WTC11 (cell line): ENCODE measurements around the gene WNK2. TPM values are rescaled to one million over a fixed set of nuclear protein-coding genes. Genes with fewer than 3 reads are reported as not detected.

Experiments used
- ATAC-seq: fragments of 200-7000 bp; cut with Tn5 transposase; 2 replicates; pipeline ENCODE4 v1.10.0; 2021; ENCODE audit warnings: mild to moderate bottlenecking, moderate library complexity
- CTCF ChIA-PET: fragments of 300-600 bp; sonication (Branson Sonifier 250); formaldehyde crosslinking; loops from one replicate; lab custom pipeline; 2021; ENCODE audit warnings: antibody characterized with exemption; lab: Charles Lee
- POLR2A ChIA-PET: fragments of 350-600 bp; sonication (Branson Sonifier 250); formaldehyde crosslinking; loops from one replicate; lab custom pipeline; 2021; ENCODE audit warnings: antibody characterized with exemption; lab: Charles Lee
- DNase-seq: peaks from one replicate; pipeline ENCODE4 v3.0.0; 2021; ENCODE audit warnings: low spot score
- H3K27ac Mint-ChIP-seq: 2 replicates; pipeline ENCODE4 v1.8.0; 2021; ENCODE audit warnings: mixed read lengths
- H3K27me3 Mint-ChIP-seq: 2 replicates; pipeline ENCODE4 v1.8.0; 2021; ENCODE audit warnings: low read depth, mild to moderate bottlenecking, moderate library complexity, mixed read lengths
- H3K36me3 Mint-ChIP-seq: 2 replicates; pipeline ENCODE4 v1.8.0; 2021; ENCODE audit warnings: mixed read lengths
- H3K4me1 Mint-ChIP-seq: 2 replicates; pipeline ENCODE4 v1.8.0; 2022; ENCODE audit warnings: mixed read lengths
- H3K4me3 Mint-ChIP-seq: 2 replicates; pipeline ENCODE4 v1.8.0; 2021; ENCODE audit warnings: mild to moderate bottlenecking, moderate library complexity, mixed read lengths
- H3K9me3 Mint-ChIP-seq: 2 replicates; pipeline ENCODE4 v1.8.0; 2021; ENCODE audit warnings: mixed read lengths
- ATF1 ChIP-seq: sonication (generic); formaldehyde crosslinking; IDR thresholded peaks from 2 replicates; pipeline ENCODE4 v1.8.1; 2023; ENCODE audit warnings: mild to moderate bottlenecking, moderate library complexity, missing genetic modification reagents
- CREB1 ChIP-seq: sonication (generic); formaldehyde crosslinking; IDR thresholded peaks from 2 replicates; pipeline ENCODE4 v1.8.0; 2023; ENCODE audit warnings: mild to moderate bottlenecking, missing genetic modification reagents
- FOXK1 ChIP-seq: sonication (generic); formaldehyde crosslinking; IDR thresholded peaks from 2 replicates; pipeline ENCODE4 v1.8.0; 2022; ENCODE audit warnings: mild to moderate bottlenecking, moderate library complexity, missing genetic modification reagents
- FOXP1 ChIP-seq: sonication (generic); formaldehyde crosslinking; IDR thresholded peaks from 2 replicates; pipeline ENCODE4 v1.8.0; 2022; ENCODE audit warnings: missing genetic modification reagents, mild to moderate bottlenecking, moderate library complexity, borderline replicate concordance
- NFATC4 ChIP-seq: fragments of 250-450 bp; sonication (Bioruptor Pico); IDR thresholded peaks from 2 replicates; pipeline ENCODE4 v1.9.0; 2021; ENCODE audit warnings: mild to moderate bottlenecking
- NFYB ChIP-seq: sonication (generic); formaldehyde crosslinking; conservative IDR thresholded peaks from 2 replicates; pipeline ENCODE4 v1.8.0; 2022; ENCODE audit warnings: low read depth, missing genetic modification reagents
- NR3C1 ChIP-seq: sonication (generic); formaldehyde crosslinking; conservative IDR thresholded peaks from 2 replicates; pipeline ENCODE4 v1.8.1; 2023; ENCODE audit warnings: low read depth, mild to moderate bottlenecking, missing genetic modification reagents
- RELA ChIP-seq: sonication (generic); formaldehyde crosslinking; IDR thresholded peaks from 2 replicates; pipeline ENCODE4 v1.8.1; 2022; ENCODE audit warnings: missing genetic modification reagents, mild to moderate bottlenecking, borderline replicate concordance
- SMAD3 ChIP-seq: sonication (generic); formaldehyde crosslinking; IDR thresholded peaks from 2 replicates; pipeline ENCODE4 v1.8.0; 2022; ENCODE audit warnings: missing genetic modification reagents, mild to moderate bottlenecking, borderline replicate concordance
- TCF7 ChIP-seq: sonication (generic); formaldehyde crosslinking; IDR thresholded peaks from 2 replicates; pipeline ENCODE4 v1.8.0; 2022; ENCODE audit warnings: mild to moderate bottlenecking, low read depth, missing genetic modification reagents, moderate library complexity
- TEAD1 ChIP-seq: sonication (generic); formaldehyde crosslinking; IDR thresholded peaks from 2 replicates; pipeline ENCODE4 v1.8.0; 2022; ENCODE audit warnings: mild to moderate bottlenecking, missing genetic modification reagents
- ZNF121 ChIP-seq: sonication (generic); formaldehyde crosslinking; IDR thresholded peaks from 2 replicates; pipeline ENCODE4 v1.8.0; 2023; ENCODE audit warnings: missing genetic modification reagents
- ZNF263 ChIP-seq: sonication (generic); formaldehyde crosslinking; IDR thresholded peaks from 2 replicates; pipeline ENCODE4 v1.8.1; 2022; ENCODE audit warnings: low read depth, mild to moderate bottlenecking, moderate library complexity, missing genetic modification reagents
- ZNF396 ChIP-seq: fragments of 250-450 bp; sonication (Bioruptor Pico); IDR thresholded peaks from 2 replicates; pipeline ENCODE4 v1.8.0; 2021; ENCODE audit warnings: mild to moderate bottlenecking, moderate library complexity, borderline replicate concordance
- total RNA-seq: library from RNA; stranded (reverse); gene quantifications from 3 replicates; pipeline ENCODE4 v1.2.3, GENCODE V29; 2021
- TF ChIP-seq, protein P1 (sequence below): sonication (generic); formaldehyde crosslinking; IDR thresholded peaks from 2 replicates; pipeline ENCODE4 v1.8.1; 2023; ENCODE audit warnings: mild to moderate bottlenecking, moderate library complexity, missing genetic modification reagents
- TF ChIP-seq, protein P2 (sequence below): sonication (generic); formaldehyde crosslinking; IDR thresholded peaks from 2 replicates; pipeline ENCODE4 v1.8.1; 2023; ENCODE audit warnings: mild to moderate bottlenecking, missing genetic modification reagents, moderate library complexity
- TF ChIP-seq, protein P3 (sequence below): fragments of 250-450 bp; sonication (Bioruptor Pico); IDR thresholded peaks from 2 replicates; pipeline ENCODE4 v2.1.2; 2022; ENCODE audit warnings: mild to moderate bottlenecking, moderate library complexity
- TF ChIP-seq, protein P4 (sequence below): fragments of 250-450 bp; sonication (Bioruptor Pico); conservative IDR thresholded peaks from 2 replicates; pipeline ENCODE4 v1.9.0; 2021; ENCODE audit warnings: mild to moderate bottlenecking
- TF ChIP-seq, protein P5 (sequence below): sonication (generic); formaldehyde crosslinking; conservative IDR thresholded peaks from 2 replicates; pipeline ENCODE4 v1.8.1; 2022; ENCODE audit warnings: mild to moderate bottlenecking, missing genetic modification reagents

Gene WNK2
- total RNA-seq, 1 experiment from 2014 or later, result 120 TPM

DNA sequence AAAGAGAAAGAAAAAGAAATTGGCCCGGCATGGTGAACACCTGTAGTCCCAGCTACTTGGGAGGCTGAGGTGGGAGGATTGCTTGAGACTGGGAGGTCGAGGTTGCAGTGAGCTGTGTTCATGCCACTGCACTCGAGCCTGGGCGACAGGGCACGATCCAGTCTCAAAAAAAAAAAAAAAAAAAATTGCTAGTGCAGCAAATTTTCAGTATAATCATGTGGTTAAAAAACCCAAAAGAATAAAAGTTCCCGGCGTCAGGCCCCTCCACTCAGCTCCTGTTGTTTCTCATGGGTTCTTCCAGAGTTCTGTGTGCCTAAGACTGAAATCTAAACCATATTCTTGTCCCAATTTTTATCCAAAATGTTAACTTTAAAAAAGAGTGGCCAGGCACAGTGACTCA lies 49.1 kb downstream of the WNK2 start (continued):
- TF ChIP-seq RELA (CRISPR knock-in tag), result no peak
- TF ChIP-seq NR3C1 (CRISPR knock-in tag), result no peak

DNA sequence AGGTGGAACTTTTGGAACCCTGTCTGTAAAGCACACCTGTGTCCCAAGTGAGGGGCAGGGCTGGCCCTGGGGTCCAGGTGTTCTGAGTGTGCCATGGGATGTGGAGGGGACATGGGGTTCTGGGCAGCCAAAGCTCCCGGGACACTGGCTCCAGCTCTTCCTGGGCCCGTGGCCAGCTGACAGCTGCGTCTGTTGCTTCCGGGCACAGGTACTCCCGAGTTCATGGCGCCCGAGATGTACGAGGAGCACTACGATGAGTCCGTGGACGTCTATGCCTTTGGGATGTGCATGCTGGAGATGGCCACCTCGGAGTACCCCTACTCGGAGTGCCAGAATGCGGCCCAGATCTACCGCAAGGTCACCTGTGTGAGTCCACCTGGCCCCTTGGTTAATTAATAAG lies 50.7 kb downstream of the WNK2 start:
- ChIA-PET CTCF (interaction anchor here (1.4 to 1.5 kb wide), 2 partner anchors 68 to 80 kb away, joined by 3 to 5 read pairs; no protein-coding TSS in a partner anchor), POLR2A (no interaction called here)
- Mint-ChIP-seq H3K9me3 (no peaks in the 10 kb centered on the region), H3K4me1 (peaks cover 4% of the 10 kb centered on the region; the same call in 1 of the 2 replicates), H3K27me3 (no peaks in the 10 kb centered on the region), H3K36me3 (peaks cover 3% of the 10 kb centered on the region; the same call in 1 of the 2 replicates), H3K4me3 (no peak overlapping the region), H3K27ac (no peak overlapping the region)
- ATAC-seq (no peak), DNase-seq (no peak)
- TF ChIP-seq CREB1 (CRISPR knock-in tag) (no peak), NFYB (CRISPR knock-in tag) (no peak), ATF1 (CRISPR knock-in tag) (no peak)
- TF ChIP-seq, protein P1, sequence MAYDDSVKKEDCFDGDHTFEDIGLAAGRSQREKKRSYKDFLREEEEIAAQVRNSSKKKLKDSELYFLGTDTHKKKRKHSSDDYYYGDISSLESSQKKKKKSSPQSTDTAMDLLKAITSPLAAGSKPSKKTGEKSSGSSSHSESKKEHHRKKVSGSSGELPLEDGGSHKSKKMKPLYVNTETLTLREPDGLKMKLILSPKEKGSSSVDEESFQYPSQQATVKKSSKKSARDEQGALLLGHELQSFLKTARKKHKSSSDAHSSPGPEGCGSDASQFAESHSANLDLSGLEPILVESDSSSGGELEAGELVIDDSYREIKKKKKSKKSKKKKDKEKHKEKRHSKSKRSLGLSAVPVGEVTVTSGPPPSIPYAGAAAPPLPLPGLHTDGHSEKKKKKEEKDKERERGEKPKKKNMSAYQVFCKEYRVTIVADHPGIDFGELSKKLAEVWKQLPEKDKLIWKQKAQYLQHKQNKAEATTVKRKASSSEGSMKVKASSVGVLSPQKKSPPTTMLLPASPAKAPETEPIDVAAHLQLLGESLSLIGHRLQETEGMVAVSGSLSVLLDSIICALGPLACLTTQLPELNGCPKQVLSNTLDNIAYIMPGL, result no peak
- TF ChIP-seq, protein P2, sequence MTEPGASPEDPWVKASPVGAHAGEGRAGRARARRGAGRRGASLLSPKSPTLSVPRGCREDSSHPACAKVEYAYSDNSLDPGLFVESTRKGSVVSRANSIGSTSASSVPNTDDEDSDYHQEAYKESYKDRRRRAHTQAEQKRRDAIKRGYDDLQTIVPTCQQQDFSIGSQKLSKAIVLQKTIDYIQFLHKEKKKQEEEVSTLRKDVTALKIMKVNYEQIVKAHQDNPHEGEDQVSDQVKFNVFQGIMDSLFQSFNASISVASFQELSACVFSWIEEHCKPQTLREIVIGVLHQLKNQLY, result no peak

DNA sequence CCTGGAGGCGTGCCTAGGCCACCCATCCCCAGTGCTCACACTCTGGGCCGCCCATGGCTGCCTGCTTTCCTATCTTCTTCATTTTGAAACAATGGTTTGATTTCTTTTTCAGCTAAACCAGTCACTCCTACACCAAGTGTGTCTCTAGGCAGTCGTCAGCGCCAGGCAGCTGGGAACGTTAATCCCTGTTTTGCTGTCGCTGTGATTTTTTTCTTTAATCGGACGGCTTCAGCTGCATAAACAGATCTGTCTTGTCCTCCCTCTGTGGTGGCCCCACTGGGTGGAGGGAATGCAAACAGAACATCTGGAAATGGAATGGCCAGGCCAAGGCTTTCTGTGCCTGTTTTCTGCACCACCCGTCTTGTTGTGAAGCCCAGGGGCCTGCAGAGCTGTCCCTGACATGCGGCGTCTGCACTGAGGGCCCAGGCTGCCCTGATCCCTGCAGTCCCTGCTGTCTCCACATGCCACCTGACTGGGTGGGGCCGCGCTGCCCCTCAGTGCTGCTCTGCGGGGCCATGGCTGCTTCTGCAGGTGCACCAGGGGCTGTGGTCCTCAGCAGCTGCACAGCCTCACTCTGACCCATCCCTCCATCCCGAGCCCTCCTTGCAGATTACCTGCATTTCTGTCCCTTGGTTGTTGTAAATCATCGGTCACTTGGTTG lies 51.5 kb downstream of the WNK2 start:
- TF ChIP-seq ZNF396 (no peak), RELA (CRISPR knock-in tag) (no peak), FOXK1 (CRISPR knock-in tag) (no peak), ZNF121 (CRISPR knock-in tag) (no peak), TCF7 (CRISPR knock-in tag) (no peak), NFATC4 (CRISPR knock-in tag) (no peak), ZNF263 (CRISPR knock-in tag) (no peak), TEAD1 (CRISPR knock-in tag) (no peak), FOXP1 (CRISPR knock-in tag) (no peak), SMAD3 (no peak)
- TF ChIP-seq, protein P3, sequence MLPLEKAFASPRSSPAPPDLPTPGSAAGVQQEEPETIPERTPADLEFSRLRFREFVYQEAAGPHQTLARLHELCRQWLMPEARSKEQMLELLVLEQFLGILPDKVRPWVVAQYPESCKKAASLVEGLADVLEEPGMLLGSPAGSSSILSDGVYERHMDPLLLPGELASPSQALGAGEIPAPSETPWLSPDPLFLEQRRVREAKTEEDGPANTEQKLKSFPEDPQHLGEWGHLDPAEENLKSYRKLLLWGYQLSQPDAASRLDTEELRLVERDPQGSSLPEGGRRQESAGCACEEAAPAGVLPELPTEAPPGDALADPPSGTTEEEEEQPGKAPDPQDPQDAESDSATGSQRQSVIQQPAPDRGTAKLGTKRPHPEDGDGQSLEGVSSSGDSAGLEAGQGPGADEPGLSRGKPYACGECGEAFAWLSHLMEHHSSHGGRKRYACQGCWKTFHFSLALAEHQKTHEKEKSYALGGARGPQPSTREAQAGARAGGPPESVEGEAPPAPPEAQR (CRISPR knock-in tag), result no peak
- TF ChIP-seq, protein P4, sequence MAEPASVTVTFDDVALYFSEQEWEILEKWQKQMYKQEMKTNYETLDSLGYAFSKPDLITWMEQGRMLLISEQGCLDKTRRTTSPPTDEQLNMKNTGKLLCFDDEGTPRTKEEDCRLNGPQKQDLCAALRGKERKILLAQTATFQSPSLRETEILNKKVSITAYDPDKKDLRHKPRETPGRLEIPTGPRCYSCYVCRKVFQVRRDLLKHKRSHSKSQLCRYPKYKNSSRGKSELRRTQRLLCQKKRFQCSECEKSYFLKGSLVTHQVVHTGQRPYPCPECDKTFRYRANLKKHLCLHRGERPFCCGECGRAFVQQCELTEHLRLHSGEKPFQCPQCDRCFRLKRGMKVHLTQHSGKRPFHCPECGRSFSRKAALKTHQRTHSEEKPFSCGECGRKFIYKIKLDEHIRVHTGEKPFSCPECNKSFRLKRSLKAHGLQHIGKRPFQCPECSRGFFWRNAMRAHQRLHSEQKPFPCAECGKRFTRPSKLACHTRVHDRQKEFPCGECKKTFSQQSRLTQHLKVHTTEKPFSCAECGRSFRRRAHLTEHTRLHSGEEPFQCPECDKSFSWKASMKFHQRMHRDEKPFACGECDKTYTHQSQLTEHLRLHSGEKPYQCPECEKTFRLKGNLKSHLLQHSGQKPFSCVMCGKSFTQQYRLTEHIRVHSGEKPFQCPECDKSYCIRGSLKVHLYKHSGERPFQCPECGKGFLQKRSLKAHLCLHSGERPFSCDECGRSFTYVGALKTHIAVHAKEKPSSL, result no peak
- TF ChIP-seq, protein P5, sequence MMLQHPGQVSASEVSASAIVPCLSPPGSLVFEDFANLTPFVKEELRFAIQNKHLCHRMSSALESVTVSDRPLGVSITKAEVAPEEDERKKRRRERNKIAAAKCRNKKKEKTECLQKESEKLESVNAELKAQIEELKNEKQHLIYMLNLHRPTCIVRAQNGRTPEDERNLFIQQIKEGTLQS (CRISPR knock-in tag), result no peak
- peaks cover 5% of the 10 kb centered on the region for H3K36me3 Mint-ChIP-seq
- ATAC-seq (no peak), DNase-seq (no peak)
- POLR2A ChIA-PET, result no interaction called here
- H3K9me3 Mint-ChIP-seq, result no peaks in the 10 kb centered on the region
- CTCF ChIA-PET, result interaction anchor here (1.4 to 1.5 kb wide), 2 partner anchors 68 to 81 kb away, joined by 3 to 5 read pairs; no protein-coding TSS in a partner anchor
- no peaks in the 10 kb centered on the region for H3K27me3 Mint-ChIP-seq
- peaks cover 4% of the 10 kb centered on the region; the same call in 1 of the 2 replicates for H3K4me1 Mint-ChIP-seq
- H3K4me3 Mint-ChIP-seq, result no peak overlapping the region
- H3K27ac Mint-ChIP-seq, result no peak overlapping the region; the same call in 1 of the 2 replicates
